Measurements from ENCODE around the gene WDR48. TPM values are rescaled to one million over a fixed set of nuclear protein-coding genes. Genes with fewer than 3 reads are reported as not detected.

WDR48 gene
- polyA plus RNA-seq, 1 donor from 2014 or later, result 111 TPM

DNA sequence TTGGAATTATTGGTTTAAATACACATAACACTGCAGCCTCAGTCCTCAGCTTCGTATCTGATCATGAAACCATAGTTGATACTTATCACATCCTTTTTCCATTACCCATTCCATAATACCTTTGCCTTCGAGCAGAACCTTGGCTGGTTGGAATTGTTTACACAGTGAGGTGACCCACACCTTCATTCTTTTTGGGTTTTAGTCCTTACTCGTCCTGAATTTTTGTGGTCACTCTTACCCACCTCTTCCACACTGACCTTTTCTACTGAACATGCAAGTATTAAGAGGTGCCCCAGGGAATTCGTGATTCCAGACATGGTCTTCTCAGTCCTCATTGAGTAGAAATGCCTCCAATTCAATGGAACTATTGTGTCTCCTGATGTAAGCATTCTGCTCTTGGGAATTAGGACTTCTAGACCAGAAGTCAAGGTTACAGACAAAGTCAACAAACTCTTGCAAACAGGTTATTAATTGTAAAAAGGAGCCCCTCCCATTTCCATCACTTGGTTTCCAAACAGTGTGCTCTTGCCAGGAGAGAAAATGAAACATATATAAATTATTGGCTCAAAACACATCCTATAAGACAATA, 37.8 kb upstream of the WDR48 start:
- Histone ChIP-seq H3K4me2 (ENCODE audit: low read length) (no peak overlapping the region), H3K9me3 (ENCODE audit: low read length) (no peaks in the 10 kb centered on the region), H3K4me3 (ENCODE audit: low read length) (no peak overlapping the region), H4K20me1 (ENCODE audit: insufficient read depth) (no peaks in the 10 kb centered on the region), H3K9me2 (ENCODE audit: insufficient read depth, low read length) (no peaks in the 10 kb centered on the region), H3K27ac (ENCODE audit: low read length) (no peak overlapping the region), H2AFZ (ENCODE audit: low read depth, low read length) (no peak overlapping the region), H3K27me3 (ENCODE audit: insufficient read depth, low read depth, low read length) (no peaks in the 10 kb centered on the region), H3K79me2 (replicated peaks; ENCODE audit: insufficient read depth, low read length) (no peaks in the 10 kb centered on the region), H3F3A (ENCODE audit: insufficient read depth, low read length, poor library complexity, severe bottlenecking) (no peaks in the 10 kb centered on the region), H3K36me3 (ENCODE audit: insufficient read depth, low read length) (no peaks in the 10 kb centered on the region), H3K9ac (ENCODE audit: low read length) (no peak overlapping the region)
- TF ChIP-seq EZH2 (IDR thresholded peaks at IDR 0.05; ENCODE audit: borderline replicate concordance, insufficient read depth, low read length, poor library complexity, severe bottlenecking) (no peak), POLR2AphosphoS5 (IDR thresholded peaks at IDR 0.05) (no peak), TAF1 (IDR thresholded peaks at IDR 0.05; ENCODE audit: low read depth) (no peak)
- TF ChIP-seq, protein P1, sequence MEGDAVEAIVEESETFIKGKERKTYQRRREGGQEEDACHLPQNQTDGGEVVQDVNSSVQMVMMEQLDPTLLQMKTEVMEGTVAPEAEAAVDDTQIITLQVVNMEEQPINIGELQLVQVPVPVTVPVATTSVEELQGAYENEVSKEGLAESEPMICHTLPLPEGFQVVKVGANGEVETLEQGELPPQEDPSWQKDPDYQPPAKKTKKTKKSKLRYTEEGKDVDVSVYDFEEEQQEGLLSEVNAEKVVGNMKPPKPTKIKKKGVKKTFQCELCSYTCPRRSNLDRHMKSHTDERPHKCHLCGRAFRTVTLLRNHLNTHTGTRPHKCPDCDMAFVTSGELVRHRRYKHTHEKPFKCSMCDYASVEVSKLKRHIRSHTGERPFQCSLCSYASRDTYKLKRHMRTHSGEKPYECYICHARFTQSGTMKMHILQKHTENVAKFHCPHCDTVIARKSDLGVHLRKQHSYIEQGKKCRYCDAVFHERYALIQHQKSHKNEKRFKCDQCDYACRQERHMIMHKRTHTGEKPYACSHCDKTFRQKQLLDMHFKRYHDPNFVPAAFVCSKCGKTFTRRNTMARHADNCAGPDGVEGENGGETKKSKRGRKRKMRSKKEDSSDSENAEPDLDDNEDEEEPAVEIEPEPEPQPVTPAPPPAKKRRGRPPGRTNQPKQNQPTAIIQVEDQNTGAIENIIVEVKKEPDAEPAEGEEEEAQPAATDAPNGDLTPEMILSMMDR (IDR thresholded peaks at IDR 0.05; ENCODE audit: poor library complexity, severe bottlenecking), result no peak

DNA sequence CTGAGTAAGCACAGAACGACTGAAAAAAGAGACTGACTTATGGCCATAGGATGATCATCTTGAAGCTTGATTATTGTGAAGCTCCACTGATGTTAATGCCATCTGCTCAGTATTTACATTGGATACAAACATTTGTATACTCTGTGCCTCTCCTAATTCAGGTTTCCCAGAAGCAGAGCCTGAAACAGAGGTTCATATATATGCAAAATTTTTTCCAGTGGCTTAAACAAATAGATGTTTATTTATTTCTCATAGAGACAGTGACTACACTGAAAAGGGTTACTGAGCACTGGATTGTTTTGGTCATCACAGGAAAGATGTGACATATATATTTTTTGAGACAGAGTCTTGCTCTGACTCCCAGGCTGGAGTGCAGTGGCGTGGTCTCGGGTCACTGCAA, 36.4 kb upstream of the WDR48 start:
- no peaks in the 10 kb centered on the region for H3K79me2 ChIP-seq (replicated peaks; ENCODE audit: insufficient read depth, low read length)
- H3F3A ChIP-seq (ENCODE audit: insufficient read depth, low read length, poor library complexity, severe bottlenecking), result no peaks in the 10 kb centered on the region
- H4K20me1 ChIP-seq (ENCODE audit: insufficient read depth), result no peaks in the 10 kb centered on the region
- H3K9me3 ChIP-seq (ENCODE audit: low read length), result no peaks in the 10 kb centered on the region
- no peak overlapping the region for H3K4me3 ChIP-seq (ENCODE audit: low read length)
- H3K4me2 ChIP-seq (ENCODE audit: low read length), result no peak overlapping the region
- H3K27me3 ChIP-seq (ENCODE audit: insufficient read depth, low read depth, low read length), result no peaks in the 10 kb centered on the region
- H3K36me3 ChIP-seq (ENCODE audit: insufficient read depth, low read length), result no peaks in the 10 kb centered on the region
- H3K9me2 ChIP-seq (ENCODE audit: insufficient read depth, low read length), result no peaks in the 10 kb centered on the region
- H3K9ac ChIP-seq (ENCODE audit: low read length), result no peak overlapping the region
- no peak overlapping the region for H3K27ac ChIP-seq (ENCODE audit: low read length)
- no peak for TF ChIP-seq SMC3 (conservative IDR thresholded peaks at IDR 0.05; ENCODE audit: poor library complexity)
- no peak for TF ChIP-seq EZH2 (IDR thresholded peaks at IDR 0.05; ENCODE audit: borderline replicate concordance, insufficient read depth, low read length, poor library complexity, severe bottlenecking)
- TF ChIP-seq, protein P2, sequence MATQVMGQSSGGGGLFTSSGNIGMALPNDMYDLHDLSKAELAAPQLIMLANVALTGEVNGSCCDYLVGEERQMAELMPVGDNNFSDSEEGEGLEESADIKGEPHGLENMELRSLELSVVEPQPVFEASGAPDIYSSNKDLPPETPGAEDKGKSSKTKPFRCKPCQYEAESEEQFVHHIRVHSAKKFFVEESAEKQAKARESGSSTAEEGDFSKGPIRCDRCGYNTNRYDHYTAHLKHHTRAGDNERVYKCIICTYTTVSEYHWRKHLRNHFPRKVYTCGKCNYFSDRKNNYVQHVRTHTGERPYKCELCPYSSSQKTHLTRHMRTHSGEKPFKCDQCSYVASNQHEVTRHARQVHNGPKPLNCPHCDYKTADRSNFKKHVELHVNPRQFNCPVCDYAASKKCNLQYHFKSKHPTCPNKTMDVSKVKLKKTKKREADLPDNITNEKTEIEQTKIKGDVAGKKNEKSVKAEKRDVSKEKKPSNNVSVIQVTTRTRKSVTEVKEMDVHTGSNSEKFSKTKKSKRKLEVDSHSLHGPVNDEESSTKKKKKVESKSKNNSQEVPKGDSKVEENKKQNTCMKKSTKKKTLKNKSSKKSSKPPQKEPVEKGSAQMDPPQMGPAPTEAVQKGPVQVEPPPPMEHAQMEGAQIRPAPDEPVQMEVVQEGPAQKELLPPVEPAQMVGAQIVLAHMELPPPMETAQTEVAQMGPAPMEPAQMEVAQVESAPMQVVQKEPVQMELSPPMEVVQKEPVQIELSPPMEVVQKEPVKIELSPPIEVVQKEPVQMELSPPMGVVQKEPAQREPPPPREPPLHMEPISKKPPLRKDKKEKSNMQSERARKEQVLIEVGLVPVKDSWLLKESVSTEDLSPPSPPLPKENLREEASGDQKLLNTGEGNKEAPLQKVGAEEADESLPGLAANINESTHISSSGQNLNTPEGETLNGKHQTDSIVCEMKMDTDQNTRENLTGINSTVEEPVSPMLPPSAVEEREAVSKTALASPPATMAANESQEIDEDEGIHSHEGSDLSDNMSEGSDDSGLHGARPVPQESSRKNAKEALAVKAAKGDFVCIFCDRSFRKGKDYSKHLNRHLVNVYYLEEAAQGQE (IDR thresholded peaks at IDR 0.05; ENCODE audit: borderline replicate concordance), result no peak
- TF ChIP-seq RAD21 (conservative IDR thresholded peaks at IDR 0.05), result no peak
- no peak for TF ChIP-seq MXI1 (conservative IDR thresholded peaks at IDR 0.05; ENCODE audit: poor library complexity, severe bottlenecking)
- TF ChIP-seq, protein P1 (IDR thresholded peaks at IDR 0.05; ENCODE audit: poor library complexity, severe bottlenecking), result no peak
- TF ChIP-seq EP300 (conservative IDR thresholded peaks at IDR 0.05; ENCODE audit: poor library complexity, severe bottlenecking), result no peak
- TF ChIP-seq TAF1 (IDR thresholded peaks at IDR 0.05; ENCODE audit: low read depth), result no peak
- TF ChIP-seq POLR2AphosphoS5 (IDR thresholded peaks at IDR 0.05), result no peak
- no peak overlapping the region for H2AFZ ChIP-seq (ENCODE audit: low read depth, low read length)

Data from neural cell (in vitro differentiated cells).